Measurements from ENCODE around the gene SMARCA4. TPM values are rescaled to one million over a fixed set of nuclear protein-coding genes. Genes with fewer than 3 reads are reported as not detected.
A peak's percentile ranks its signal among the peaks of the same experiment; 100 is the strongest.

Gene SMARCA4
- total and polyA plus RNA-seq, 2 experiments from 2014 or later: 177 to 336 TPM

DNA sequence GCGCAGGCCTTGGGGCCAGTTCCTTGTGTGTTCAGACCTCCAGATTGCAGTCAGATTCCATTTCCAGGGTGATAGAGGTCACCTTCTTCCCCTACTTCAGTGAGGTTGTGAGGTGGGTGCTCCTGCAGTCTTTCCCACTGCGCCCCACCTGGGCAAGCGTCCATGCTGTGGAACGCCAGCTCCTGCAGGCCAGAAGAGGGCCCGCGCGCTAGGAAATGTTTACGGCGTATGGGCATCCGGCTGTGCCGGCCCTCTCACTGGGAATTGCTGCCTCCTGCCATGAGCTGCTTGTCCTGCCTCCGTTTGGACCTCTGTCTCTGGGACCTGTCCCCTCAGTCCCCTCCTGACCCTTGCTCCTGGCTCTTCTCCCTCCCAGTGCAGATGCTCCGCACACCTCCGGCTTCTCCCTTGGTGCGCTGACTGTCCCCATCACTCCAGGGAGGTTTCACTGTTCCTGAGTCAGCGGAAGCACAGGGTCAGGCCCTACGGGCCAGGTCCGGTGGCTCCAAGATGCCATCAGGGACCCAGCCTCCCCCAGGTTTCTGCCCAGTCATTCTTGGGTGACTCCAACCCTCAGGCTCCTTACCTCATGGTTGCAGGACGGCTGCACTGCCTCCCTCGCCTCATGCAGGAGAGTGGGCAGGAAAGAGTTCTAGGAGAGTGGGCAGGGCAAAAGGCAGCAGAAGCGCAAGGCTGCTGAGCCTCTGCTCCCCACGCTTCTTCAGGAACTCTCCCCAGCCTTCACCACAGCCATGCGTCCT is 56.6 kb downstream of the SMARCA4 start:
- H3K27ac ChIP-seq (ENCODE audit: low read depth): 0 out of 2 replicates have a peak overlapping the region, but pooled peaks have one; percentile 69
- H3K4me3 ChIP-seq: no peak overlapping the region
- H3K9me3 Mint-ChIP-seq: no peaks in the 10 kb centered on the region
- H3K36me3 ChIP-seq (ENCODE audit: insufficient read depth): peaks cover 43% of the 10 kb centered on the region
- H3K9me2 ChIP-seq (ENCODE audit: insufficient read depth): no peaks in the 10 kb centered on the region
- no peak for DNase-seq (ENCODE audit: low spot score)
- H2AFZ ChIP-seq: no peak overlapping the region
- H3K79me2 ChIP-seq (replicated peaks; ENCODE audit: insufficient read depth): peaks cover 4% of the 10 kb centered on the region; the same call in 1 of the 2 replicates
- no peak overlapping the region for H3K4me2 ChIP-seq
- H4K20me1 ChIP-seq (replicated peaks; ENCODE audit: insufficient read depth): peaks cover 6% of the 10 kb centered on the region
- H3K4me3 Mint-ChIP-seq: no peak overlapping the region
- H3K27ac Mint-ChIP-seq: no peak overlapping the region; the same call in 1 of the 2 replicates
- peaks cover 18% of the 10 kb centered on the region for H3K27me3 Mint-ChIP-seq (ENCODE audit: insufficient read depth, low read depth, poor library complexity)
- ATAC-seq: no peak
- TF ChIP-seq JUNB (IDR thresholded peaks at IDR 0.05; ENCODE audit: unreplicated experiment) (no peak), NANOG (IDR thresholded peaks at IDR 0.05; ENCODE audit: borderline replicate concordance) (no peak), STAT1 (IDR thresholded peaks at IDR 0.05; ENCODE audit: unreplicated experiment) (no peak), POLR2AphosphoS5 (IDR thresholded peaks at IDR 0.05; ENCODE audit: low read depth) (no peak), ZNF331 (CRISPR knock-in tag; IDR thresholded peaks at IDR 0.05; ENCODE audit: low read depth) (no peak), ZNF114 (CRISPR knock-in tag; IDR thresholded peaks at IDR 0.05) (no peak), EZH2phosphoT487 (IDR thresholded peaks at IDR 0.05; ENCODE audit: unreplicated experiment) (no peak), EZH2 (IDR thresholded peaks at IDR 0.05; ENCODE audit: low read depth, unreplicated experiment) (no peak), CREB1 (CRISPR knock-in tag; IDR thresholded peaks at IDR 0.05; ENCODE audit: low read depth) (no peak)
- TF ChIP-seq, protein P1, sequence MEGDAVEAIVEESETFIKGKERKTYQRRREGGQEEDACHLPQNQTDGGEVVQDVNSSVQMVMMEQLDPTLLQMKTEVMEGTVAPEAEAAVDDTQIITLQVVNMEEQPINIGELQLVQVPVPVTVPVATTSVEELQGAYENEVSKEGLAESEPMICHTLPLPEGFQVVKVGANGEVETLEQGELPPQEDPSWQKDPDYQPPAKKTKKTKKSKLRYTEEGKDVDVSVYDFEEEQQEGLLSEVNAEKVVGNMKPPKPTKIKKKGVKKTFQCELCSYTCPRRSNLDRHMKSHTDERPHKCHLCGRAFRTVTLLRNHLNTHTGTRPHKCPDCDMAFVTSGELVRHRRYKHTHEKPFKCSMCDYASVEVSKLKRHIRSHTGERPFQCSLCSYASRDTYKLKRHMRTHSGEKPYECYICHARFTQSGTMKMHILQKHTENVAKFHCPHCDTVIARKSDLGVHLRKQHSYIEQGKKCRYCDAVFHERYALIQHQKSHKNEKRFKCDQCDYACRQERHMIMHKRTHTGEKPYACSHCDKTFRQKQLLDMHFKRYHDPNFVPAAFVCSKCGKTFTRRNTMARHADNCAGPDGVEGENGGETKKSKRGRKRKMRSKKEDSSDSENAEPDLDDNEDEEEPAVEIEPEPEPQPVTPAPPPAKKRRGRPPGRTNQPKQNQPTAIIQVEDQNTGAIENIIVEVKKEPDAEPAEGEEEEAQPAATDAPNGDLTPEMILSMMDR (conservative IDR thresholded peaks at IDR 0.05; ENCODE audit: low read depth in 2 of 2): no peak
- TF ChIP-seq, protein P2, sequence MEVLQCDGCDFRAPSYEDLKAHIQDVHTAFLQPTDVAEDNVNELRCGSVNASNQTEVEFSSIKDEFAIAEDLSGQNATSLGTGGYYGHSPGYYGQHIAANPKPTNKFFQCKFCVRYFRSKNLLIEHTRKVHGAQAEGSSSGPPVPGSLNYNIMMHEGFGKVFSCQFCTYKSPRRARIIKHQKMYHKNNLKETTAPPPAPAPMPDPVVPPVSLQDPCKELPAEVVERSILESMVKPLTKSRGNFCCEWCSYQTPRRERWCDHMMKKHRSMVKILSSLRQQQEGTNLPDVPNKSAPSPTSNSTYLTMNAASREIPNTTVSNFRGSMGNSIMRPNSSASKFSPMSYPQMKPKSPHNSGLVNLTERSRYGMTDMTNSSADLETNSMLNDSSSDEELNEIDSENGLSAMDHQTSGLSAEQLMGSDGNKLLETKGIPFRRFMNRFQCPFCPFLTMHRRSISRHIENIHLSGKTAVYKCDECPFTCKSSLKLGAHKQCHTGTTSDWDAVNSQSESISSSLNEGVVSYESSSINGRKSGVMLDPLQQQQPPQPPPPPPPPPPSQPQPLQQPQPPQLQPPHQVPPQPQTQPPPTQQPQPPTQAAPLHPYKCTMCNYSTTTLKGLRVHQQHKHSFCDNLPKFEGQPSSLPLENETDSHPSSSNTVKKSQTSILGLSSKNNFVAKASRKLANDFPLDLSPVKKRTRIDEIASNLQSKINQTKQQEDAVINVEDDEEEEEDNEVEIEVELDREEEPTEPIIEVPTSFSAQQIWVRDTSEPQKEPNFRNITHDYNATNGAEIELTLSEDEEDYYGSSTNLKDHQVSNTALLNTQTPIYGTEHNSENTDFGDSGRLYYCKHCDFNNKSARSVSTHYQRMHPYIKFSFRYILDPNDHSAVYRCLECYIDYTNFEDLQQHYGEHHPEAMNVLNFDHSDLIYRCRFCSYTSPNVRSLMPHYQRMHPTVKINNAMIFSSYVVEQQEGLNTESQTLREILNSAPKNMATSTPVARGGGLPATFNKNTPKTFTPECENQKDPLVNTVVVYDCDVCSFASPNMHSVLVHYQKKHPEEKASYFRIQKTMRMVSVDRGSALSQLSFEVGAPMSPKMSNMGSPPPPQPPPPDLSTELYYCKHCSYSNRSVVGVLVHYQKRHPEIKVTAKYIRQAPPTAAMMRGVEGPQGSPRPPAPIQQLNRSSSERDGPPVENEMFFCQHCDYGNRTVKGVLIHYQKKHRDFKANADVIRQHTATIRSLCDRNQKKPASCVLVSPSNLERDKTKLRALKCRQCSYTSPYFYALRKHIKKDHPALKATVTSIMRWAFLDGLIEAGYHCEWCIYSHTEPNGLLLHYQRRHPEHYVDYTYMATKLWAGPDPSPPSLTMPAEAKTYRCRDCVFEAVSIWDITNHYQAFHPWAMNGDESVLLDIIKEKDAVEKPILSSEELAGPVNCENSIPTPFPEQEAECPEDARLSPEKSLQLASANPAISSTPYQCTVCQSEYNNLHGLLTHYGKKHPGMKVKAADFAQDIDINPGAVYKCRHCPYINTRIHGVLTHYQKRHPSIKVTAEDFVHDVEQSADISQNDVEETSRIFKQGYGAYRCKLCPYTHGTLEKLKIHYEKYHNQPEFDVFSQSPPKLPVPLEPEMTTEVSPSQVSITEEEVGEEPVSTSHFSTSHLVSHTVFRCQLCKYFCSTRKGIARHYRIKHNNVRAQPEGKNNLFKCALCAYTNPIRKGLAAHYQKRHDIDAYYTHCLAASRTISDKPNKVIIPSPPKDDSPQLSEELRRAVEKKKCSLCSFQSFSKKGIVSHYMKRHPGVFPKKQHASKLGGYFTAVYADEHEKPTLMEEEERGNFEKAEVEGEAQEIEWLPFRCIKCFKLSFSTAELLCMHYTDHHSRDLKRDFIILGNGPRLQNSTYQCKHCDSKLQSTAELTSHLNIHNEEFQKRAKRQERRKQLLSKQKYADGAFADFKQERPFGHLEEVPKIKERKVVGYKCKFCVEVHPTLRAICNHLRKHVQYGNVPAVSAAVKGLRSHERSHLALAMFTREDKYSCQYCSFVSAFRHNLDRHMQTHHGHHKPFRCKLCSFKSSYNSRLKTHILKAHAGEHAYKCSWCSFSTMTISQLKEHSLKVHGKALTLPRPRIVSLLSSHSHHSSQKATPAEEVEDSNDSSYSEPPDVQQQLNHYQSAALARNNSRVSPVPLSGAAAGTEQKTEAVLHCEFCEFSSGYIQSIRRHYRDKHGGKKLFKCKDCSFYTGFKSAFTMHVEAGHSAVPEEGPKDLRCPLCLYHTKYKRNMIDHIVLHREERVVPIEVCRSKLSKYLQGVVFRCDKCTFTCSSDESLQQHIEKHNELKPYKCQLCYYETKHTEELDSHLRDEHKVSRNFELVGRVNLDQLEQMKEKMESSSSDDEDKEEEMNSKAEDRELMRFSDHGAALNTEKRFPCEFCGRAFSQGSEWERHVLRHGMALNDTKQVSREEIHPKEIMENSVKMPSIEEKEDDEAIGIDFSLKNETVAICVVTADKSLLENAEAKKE (CRISPR knock-in tag; IDR thresholded peaks at IDR 0.05): no peak
- TF ChIP-seq, protein P3, sequence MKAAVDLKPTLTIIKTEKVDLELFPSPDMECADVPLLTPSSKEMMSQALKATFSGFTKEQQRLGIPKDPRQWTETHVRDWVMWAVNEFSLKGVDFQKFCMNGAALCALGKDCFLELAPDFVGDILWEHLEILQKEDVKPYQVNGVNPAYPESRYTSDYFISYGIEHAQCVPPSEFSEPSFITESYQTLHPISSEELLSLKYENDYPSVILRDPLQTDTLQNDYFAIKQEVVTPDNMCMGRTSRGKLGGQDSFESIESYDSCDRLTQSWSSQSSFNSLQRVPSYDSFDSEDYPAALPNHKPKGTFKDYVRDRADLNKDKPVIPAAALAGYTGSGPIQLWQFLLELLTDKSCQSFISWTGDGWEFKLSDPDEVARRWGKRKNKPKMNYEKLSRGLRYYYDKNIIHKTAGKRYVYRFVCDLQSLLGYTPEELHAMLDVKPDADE (IDR thresholded peaks at IDR 0.05): no peak
- TF ChIP-seq, protein P4, sequence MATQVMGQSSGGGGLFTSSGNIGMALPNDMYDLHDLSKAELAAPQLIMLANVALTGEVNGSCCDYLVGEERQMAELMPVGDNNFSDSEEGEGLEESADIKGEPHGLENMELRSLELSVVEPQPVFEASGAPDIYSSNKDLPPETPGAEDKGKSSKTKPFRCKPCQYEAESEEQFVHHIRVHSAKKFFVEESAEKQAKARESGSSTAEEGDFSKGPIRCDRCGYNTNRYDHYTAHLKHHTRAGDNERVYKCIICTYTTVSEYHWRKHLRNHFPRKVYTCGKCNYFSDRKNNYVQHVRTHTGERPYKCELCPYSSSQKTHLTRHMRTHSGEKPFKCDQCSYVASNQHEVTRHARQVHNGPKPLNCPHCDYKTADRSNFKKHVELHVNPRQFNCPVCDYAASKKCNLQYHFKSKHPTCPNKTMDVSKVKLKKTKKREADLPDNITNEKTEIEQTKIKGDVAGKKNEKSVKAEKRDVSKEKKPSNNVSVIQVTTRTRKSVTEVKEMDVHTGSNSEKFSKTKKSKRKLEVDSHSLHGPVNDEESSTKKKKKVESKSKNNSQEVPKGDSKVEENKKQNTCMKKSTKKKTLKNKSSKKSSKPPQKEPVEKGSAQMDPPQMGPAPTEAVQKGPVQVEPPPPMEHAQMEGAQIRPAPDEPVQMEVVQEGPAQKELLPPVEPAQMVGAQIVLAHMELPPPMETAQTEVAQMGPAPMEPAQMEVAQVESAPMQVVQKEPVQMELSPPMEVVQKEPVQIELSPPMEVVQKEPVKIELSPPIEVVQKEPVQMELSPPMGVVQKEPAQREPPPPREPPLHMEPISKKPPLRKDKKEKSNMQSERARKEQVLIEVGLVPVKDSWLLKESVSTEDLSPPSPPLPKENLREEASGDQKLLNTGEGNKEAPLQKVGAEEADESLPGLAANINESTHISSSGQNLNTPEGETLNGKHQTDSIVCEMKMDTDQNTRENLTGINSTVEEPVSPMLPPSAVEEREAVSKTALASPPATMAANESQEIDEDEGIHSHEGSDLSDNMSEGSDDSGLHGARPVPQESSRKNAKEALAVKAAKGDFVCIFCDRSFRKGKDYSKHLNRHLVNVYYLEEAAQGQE (IDR thresholded peaks at IDR 0.05; ENCODE audit: unreplicated experiment): no peak
- H3K4me1 ChIP-seq (ENCODE audit: insufficient read depth): no peaks in the 10 kb centered on the region
- H3K4me1 Mint-ChIP-seq: no peaks in the 10 kb centered on the region; the same call in 2 of the 3 replicates
- H3F3A ChIP-seq (replicated peaks; ENCODE audit: low read depth): peaks cover 30% of the 10 kb centered on the region; the same call in 1 of the 2 replicates
- H3K27me3 ChIP-seq (ENCODE audit: insufficient read depth): no peaks in the 10 kb centered on the region
- H3K36me3 Mint-ChIP-seq (ENCODE audit: low read depth): peaks cover 97% of the 10 kb centered on the region

All from GM23338 (cell line).